SU-DHL-6 (cell line): Measurements from ENCODE around the gene ADARB2.

Experiments
- EZH2phosphoT487 ChIP-seq: fragments of 200-600 bp; sonication (generic), shearing (Covaris generic); conservative IDR thresholded peaks from 2 replicates; pipeline ENCODE4 v1.6.1; 2018; ENCODE audit warnings: mild to moderate bottlenecking, antibody characterized with exemption, low read length, moderate library complexity, mixed read lengths
- TF ChIP-seq, protein P1 (sequence below): fragments of 200-600 bp; sonication (generic); IDR thresholded peaks from one replicate; pipeline ENCODE4 v1.5.1; 2017; ENCODE audit warnings: antibody characterized with exemption, mild to moderate bottlenecking, low read length, moderate library complexity; ENCODE audit not compliant: insufficient read depth, poor library complexity, severe bottlenecking

DNA sequence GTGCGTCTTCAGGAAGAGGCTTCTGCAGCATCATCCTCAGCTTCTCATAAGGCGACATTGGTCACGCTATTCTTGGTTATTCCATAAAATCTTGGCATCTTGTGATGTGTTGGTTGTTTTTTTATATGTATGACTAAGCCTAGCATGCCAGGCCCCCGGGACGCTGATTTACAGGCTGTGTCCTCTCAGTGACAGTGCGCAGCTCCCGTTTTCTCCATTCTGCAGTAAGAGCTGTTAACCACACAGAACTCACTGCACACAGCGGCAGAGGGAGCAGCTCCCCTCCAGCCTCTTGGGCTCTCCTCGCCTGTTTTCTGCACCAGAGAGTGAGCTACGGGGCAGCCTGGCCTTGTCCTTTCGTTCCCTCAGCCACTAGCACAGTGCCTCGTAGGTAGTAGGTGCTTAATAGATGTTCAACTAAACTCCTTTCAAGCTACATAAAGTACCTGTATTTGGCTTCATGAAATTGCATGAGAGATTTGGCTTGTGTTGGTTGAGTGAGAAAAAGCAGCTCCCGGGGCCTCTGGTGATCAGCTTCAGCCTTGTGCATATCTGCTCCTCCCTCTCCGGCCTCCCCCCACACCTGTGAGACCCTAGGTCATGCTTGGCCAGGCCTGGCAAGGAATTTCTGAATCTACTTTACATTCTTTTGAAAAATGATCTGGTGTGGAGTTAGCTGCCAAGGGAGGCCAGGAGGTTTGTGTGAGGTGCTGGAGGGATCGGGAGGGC lies 564.9 kb downstream of the ADARB2 start:
- TF ChIP-seq, protein P1, sequence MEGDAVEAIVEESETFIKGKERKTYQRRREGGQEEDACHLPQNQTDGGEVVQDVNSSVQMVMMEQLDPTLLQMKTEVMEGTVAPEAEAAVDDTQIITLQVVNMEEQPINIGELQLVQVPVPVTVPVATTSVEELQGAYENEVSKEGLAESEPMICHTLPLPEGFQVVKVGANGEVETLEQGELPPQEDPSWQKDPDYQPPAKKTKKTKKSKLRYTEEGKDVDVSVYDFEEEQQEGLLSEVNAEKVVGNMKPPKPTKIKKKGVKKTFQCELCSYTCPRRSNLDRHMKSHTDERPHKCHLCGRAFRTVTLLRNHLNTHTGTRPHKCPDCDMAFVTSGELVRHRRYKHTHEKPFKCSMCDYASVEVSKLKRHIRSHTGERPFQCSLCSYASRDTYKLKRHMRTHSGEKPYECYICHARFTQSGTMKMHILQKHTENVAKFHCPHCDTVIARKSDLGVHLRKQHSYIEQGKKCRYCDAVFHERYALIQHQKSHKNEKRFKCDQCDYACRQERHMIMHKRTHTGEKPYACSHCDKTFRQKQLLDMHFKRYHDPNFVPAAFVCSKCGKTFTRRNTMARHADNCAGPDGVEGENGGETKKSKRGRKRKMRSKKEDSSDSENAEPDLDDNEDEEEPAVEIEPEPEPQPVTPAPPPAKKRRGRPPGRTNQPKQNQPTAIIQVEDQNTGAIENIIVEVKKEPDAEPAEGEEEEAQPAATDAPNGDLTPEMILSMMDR = no peak
- no peak for TF ChIP-seq EZH2phosphoT487
